Mononuclear cell (primary cell): ENCODE results near the gene GMFB. TPM values are rescaled to one million over a fixed set of nuclear protein-coding genes. Genes with fewer than 3 reads are reported as not detected.
"Not testable (repeated sequence)": the region's sequence is repeated elsewhere in the genome, so short reads cannot be mapped to it uniquely, and the experiment has no call there.

ENCODE experiments used
- H3K27me3 ChIP-seq: 2 replicates; pipeline ENCODE4 v1.6.0; 2011; ENCODE audit warnings: low read length, control low read depth; ENCODE audit not compliant: insufficient read depth
- H3K4me1 ChIP-seq: 2 replicates; pipeline ENCODE4 v1.5.1; 2011; ENCODE audit warnings: mild to moderate bottlenecking, low read length, control low read depth; ENCODE audit not compliant: insufficient read depth
- H3K4me3 ChIP-seq: 2 replicates; pipeline ENCODE4 v1.5.1; 2011; ENCODE audit warnings: mild to moderate bottlenecking, low read length, moderate library complexity
- H3K9me3 ChIP-seq: 2 replicates; pipeline ENCODE4 v1.5.1; 2011; ENCODE audit warnings: low read depth, mild to moderate bottlenecking, control low read depth, low read length
- total RNA-seq: library from RNA; depleted of rRNA; stranded (reverse); fragments of >200 nt; gene quantifications from one replicate; pipeline ENCODE4 v1.2.3, GENCODE V29; 2012

The GMFB gene
- total RNA-seq, 1 donor: 68.3 TPM

GRCh38 chr14:54440037-54440436, 48.7 kb downstream of the GMFB start:
- Histone ChIP-seq H3K4me3 (peak overlapping the region; percentile 87), H3K4me1 (peaks cover 32% of the 10 kb centered on the region), H3K27me3 (no peaks in the 10 kb centered on the region), H3K9me3 (no peaks in the 10 kb centered on the region)

GRCh38 chr14:54438703-54439102, 50.1 kb downstream of the GMFB start:
- Histone ChIP-seq H3K9me3 (no peaks in the 10 kb centered on the region), H3K4me1 (peaks cover 39% of the 10 kb centered on the region)

GRCh38 chr14:54437954-54438353, 50.8 kb downstream of the GMFB start:
- H3K4me3 ChIP-seq: not testable (repeated sequence)
- H3K4me1 ChIP-seq: peaks cover 39% of the 10 kb centered on the region

More at GRCh38 chr14:54438703-54439102, 50.1 kb downstream of the GMFB start:
- H3K4me3 ChIP-seq: no peak overlapping the region
- H3K27me3 ChIP-seq: no peaks in the 10 kb centered on the region

DNA sequence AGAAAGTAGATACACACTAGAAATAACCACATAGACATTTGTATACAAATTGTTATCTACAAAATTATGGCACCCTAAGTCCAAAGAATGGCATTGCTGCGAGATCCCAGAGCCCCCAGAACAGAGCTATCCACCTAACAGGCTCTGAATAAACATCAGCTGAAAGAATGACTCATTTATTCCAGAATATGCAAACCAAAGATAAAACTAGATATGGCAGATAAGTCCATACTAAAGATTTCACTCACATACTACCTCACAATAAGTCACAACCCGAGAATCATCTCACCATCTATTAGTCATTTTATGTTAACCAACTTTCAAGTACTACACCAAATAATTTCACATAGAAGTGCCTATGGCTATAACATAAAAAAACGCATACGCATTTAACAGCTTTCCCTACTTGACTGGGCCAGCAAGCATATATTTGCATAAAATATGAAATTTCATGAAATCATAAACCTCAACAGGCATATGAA, 53.2 kb downstream of the GMFB start:
- Histone ChIP-seq H3K4me3 (no peak overlapping the region), H3K27me3 (no peaks in the 10 kb centered on the region), H3K4me1 (peaks cover 30% of the 10 kb centered on the region), H3K9me3 (no peaks in the 10 kb centered on the region)

More at GRCh38 chr14:54437954-54438353, 50.8 kb downstream of the GMFB start:
- not testable (repeated sequence) for H3K9me3 ChIP-seq, H3K27me3 ChIP-seq

DNA sequence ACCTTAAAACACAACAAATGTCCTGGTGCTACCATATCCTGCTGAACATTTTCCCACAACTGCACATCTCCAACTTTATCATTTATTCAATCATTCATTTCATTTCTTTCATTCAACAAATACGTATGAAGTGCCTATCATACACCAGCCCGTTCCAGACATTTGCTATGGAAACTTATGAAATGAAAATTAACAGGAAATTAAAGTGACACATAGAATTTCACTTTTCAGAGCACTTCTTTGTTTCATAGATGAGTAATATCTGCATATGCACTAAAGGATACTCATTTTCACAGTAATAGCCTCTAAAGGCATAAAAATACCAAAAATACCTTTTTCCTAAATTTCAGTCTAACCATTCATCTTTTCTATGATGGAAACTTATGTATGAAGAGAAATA, 60.3 kb downstream of the GMFB start:
- Histone ChIP-seq H3K27me3 (no peaks in the 10 kb centered on the region), H3K4me1 (no peaks in the 10 kb centered on the region), H3K4me3 (no peak overlapping the region), H3K9me3 (no peaks in the 10 kb centered on the region)

DNA sequence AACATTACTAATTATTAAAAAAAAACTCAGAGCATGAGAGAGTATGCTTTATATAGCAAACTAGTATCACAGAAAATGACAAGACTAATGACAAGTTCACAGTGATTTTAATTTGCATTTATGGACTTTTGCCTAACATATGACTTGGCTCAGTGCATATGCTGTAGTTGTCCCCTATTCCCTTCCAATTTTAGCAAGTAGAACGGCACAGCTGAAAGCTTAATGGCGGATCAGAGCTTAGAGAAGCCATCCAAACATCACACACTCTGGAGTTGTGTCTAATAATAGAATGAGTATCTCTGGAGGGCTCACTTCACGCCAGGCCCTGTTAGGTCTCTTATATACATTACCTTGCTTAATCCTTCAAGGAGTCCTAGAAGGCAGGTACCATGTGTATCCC, 60.9 kb downstream of the GMFB start:
- no peak overlapping the region for H3K4me3 ChIP-seq
- H3K9me3 ChIP-seq: no peaks in the 10 kb centered on the region
- H3K27me3 ChIP-seq: no peaks in the 10 kb centered on the region
- no peaks in the 10 kb centered on the region for H3K4me1 ChIP-seq

- Histone ChIP-seq H3K27me3 (no peaks in the 10 kb centered on the region), H3K4me3 (no peak overlapping the region)
These were observed 63.1 kb downstream of the GMFB start for GRCh38 chr14:54425537-54426274.

DNA sequence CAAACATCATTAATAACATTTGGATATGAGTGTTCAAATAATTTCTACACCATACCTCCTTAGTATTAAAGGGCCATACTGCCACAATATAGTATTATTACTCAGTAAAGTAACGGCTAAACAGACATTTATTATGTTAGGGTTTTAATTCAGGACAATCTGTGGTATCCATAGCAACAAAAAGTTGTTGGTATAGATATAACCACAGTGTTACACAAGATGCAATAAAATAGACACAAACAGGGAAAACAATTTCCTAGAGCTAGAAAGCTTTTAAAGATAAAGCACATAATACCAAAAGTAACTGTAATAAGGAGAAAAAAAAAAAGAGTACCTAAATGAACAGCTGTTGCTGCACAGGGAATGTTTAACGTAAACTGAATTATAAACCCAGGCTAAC, 63.7 kb downstream of the GMFB start:
- Histone ChIP-seq H3K4me3 (no peak overlapping the region), H3K9me3 (no peaks in the 10 kb centered on the region), H3K27me3 (no peaks in the 10 kb centered on the region), H3K4me1 (no peaks in the 10 kb centered on the region)

More at GRCh38 chr14:54425537-54426274, 63.1 kb downstream of the GMFB start:
- Histone ChIP-seq H3K9me3 (no peaks in the 10 kb centered on the region), H3K4me1 (no peaks in the 10 kb centered on the region)

Other genes with a start within 250 kb of the GMFB start
- 0.52 TPM for gene CDKN3, start 92.0 kb downstream of the GMFB start, total RNA-seq
- 108 TPM for gene CNIH1, start 47.6 kb downstream of the GMFB start, total RNA-seq
- 36.4 TPM for gene CGRRF1, start 20.9 kb upstream of the GMFB start, total RNA-seq
- gene SAMD4A, start 78.1 kb upstream of the GMFB start, total RNA-seq: 2.0 TPM